T-cell (primary cell): ENCODE data around the gene UBE2D3. TPM values are rescaled to one million over a fixed set of nuclear protein-coding genes. Genes with fewer than 3 reads are reported as not detected.

Source experiments
- ATAC-seq, 4 experiments: fragments of 200-7000 bp in 3 of 4; fragments of 150-1000 bp in 1 of 4; cut with Tn5 transposase; replicated peaks in 1 of 4; 1 replicate in 3 of 4; 2 replicates in 1 of 4; pipeline ENCODE4 v1.10.0; 2021; ENCODE audit warnings: moderate library complexity in 3 of 4, mild to moderate bottlenecking in 2 of 4, moderate number of reproducible peaks in 1 of 4
- CTCF ChIA-PET, 2 donors: fragments of 300-600 bp; sonication (Branson Sonifier 250); formaldehyde crosslinking; loops; one replicate each; lab custom pipeline; 2022; ENCODE audit warnings: antibody characterized with exemption in 2 of 2; lab: Charles Lee
- POLR2A ChIA-PET, 2 donors: fragments of 300-600 bp; sonication (Branson Sonifier 250); formaldehyde crosslinking; loops; one replicate each; lab custom pipeline; 2022; ENCODE audit warnings: antibody characterized with exemption in 2 of 2; lab: Charles Lee
- DNase-seq, 35 experiments: peaks; one replicate each; pipeline versions ENCODE4 v3.0.0 to v3.0.0-alpha.2; 2013 to 2023
- H3K27ac ChIP-seq: one replicate; pipeline ENCODE4 v1.5.1; 2013; ENCODE audit warnings: low read length
- H3K27me3 ChIP-seq, 2 experiments: replicated peaks in 1 of 2; 1 replicate in 1 of 2; 2 replicates in 1 of 2; pipeline versions ENCODE4 v1.6.1 to v1.7.0; 2013; ENCODE audit warnings: low read length in 1 of 2, mixed read lengths in 1 of 2; ENCODE audit not compliant: control insufficient read depth in 2 of 2, insufficient read depth in 2 of 2; ENCODE audit errors: extremely low read depth in 1 of 2
- H3K36me3 ChIP-seq, 2 donors: 1 replicate in 1 of 2; 2 replicates in 1 of 2; pipeline versions ENCODE4 v1.6.1 to v1.7.0; 2013; ENCODE audit warnings: low read length in 1 of 2; ENCODE audit not compliant: control insufficient read depth in 2 of 2, insufficient read depth in 1 of 2; ENCODE audit errors: extremely low read depth in 1 of 2
- H3K4me1 ChIP-seq, 2 experiments: 1 replicate in 1 of 2; 2 replicates in 1 of 2; pipeline versions ENCODE4 v1.6.1 to v1.7.0; 2013; ENCODE audit warnings: low read length in 2 of 2, mixed read lengths in 1 of 2; ENCODE audit not compliant: insufficient read depth in 2 of 2, control insufficient read depth in 1 of 2; ENCODE audit errors: extremely low read depth in 1 of 2
- H3K4me3 ChIP-seq, 2 donors: 1 replicate in 1 of 2; 2 replicates in 1 of 2; pipeline versions ENCODE4 v1.5.1 to v1.7.0; 2013; ENCODE audit warnings: mild to moderate bottlenecking in 2 of 2, low read length in 1 of 2, moderate library complexity in 1 of 2; ENCODE audit not compliant: control insufficient read depth in 1 of 2; ENCODE audit errors: extremely low read depth in 1 of 2
- H3K9me3 ChIP-seq: 2 replicates; pipeline ENCODE4 v1.7.0; 2013
- H3K27ac Mint-ChIP-seq, 2 donors: one replicate each; pipeline ENCODE4 v1.8.0; 2020 to 2021; ENCODE audit warnings: mild to moderate bottlenecking in 2 of 2, mixed read lengths in 2 of 2
- H3K27me3 Mint-ChIP-seq, 2 donors: one replicate each; pipeline ENCODE4 v1.8.0; 2021 to 2022; ENCODE audit warnings: mixed read lengths in 2 of 2
- H3K36me3 Mint-ChIP-seq: one replicate; pipeline ENCODE4 v1.8.0; 2021; ENCODE audit warnings: mixed read lengths
- H3K4me1 Mint-ChIP-seq, 3 donors: one replicate each; pipeline ENCODE4 v1.8.0; 2020 to 2022; ENCODE audit warnings: mixed read lengths in 3 of 3, mild to moderate bottlenecking in 1 of 3
- H3K4me3 Mint-ChIP-seq, 3 donors: one replicate each; pipeline ENCODE4 v1.8.0; 2020 to 2022; ENCODE audit warnings: mild to moderate bottlenecking in 3 of 3, mixed read lengths in 3 of 3, moderate library complexity in 3 of 3
- H3K9me3 Mint-ChIP-seq, 3 donors: one replicate each; pipeline ENCODE4 v1.8.0; 2020 to 2022; ENCODE audit warnings: mixed read lengths in 3 of 3
- WGBS: methylation state at CpG from one replicate; pipeline ENCODE4 v1.1.5; 2013; ENCODE audit warnings: missing lambda C conversion rate; ENCODE audit not compliant: insufficient coverage; 5-methylcytosine and 5-hydroxymethylcytosine counted together
- total RNA-seq, 35 experiments: library from RNA in 6 of 35; stranded (reverse) in 6 of 35; fragments of 120-200 nt in 1 of 35; gene quantifications; one replicate each; pipeline versions ENCODE4 v1.2.1 to v1.2.4 and lab custom pipeline; 2013 to 2026

Gene UBE2D3
- total RNA-seq (100 to 1,000 TPM; 274 to 487 (median 289) TPM), total RNA-seq (lab: John Stamatoyannopoulos, UW) (338 to 865 (median 573) reads per million in 29 experiments)
- total RNA-seq (2013) = 340 TPM

- WGBS = 0% methylated on average over 64 of the region's 73 CpGs
- H3K36me3 Mint-ChIP-seq = peaks cover 12% of the 10 kb centered on the region
- H3K27ac ChIP-seq = peak within 1 kb of the TSS; percentile 99
- CTCF ChIA-PET = interaction anchor here in 1 of 2 donors (0.6 to 2.8 kb wide), 11 partner anchors 10 to 327 kb away, joined by 3 to 36 read pairs (median 4); partner anchors contain the start of genes CISD2, MANBA, SLC9B1 and SLC9B2
- peaks cover 39 to 40% (median 40%) of the 10 kb centered on the region in 3 donors for H3K4me1 Mint-ChIP-seq
- no peak within 1 kb of the TSS for H3K27ac Mint-ChIP-seq
- H3K9me3 ChIP-seq = no peaks in the 10 kb centered on the region
- H3K4me3 Mint-ChIP-seq = no peak within 1 kb of the TSS
- peaks cover 0 to 4% of the 10 kb centered on the region in 2 donors for H3K36me3 ChIP-seq
- H3K4me1 ChIP-seq = peaks cover 7 to 35% of the 10 kb centered on the region in 2 experiments
- peak; percentile 85 to 97 (median 93) for DNase-seq
- H3K27me3 Mint-ChIP-seq = no peaks in the 10 kb centered on the region
- ATAC-seq = peak; percentile 56 to 64 (median 58)
- H3K9me3 Mint-ChIP-seq = no peaks in the 10 kb centered on the region
- H3K27me3 ChIP-seq = no peaks in the 10 kb centered on the region
- H3K4me3 ChIP-seq = peak within 1 kb of the TSS; percentile 93 to 100
- POLR2A ChIA-PET = interaction anchor here (0.6 to 2.8 kb wide), 20 partner anchors 10 to 481 kb away, joined by 3 to 65 read pairs (median 6); partner anchors contain the start of genes CISD2 (in 2 of the 2), MANBA (in 2 of the 2) and SLC39A8 (in 1 of the 2)
Observed at GRCh38 chr4:102826890-102827673, at the start of gene UBE2D3. TSS of gene UBE2D3 (minus strand) at chr4:102827551. CDS start at chr4:102826508, 1,043 bp downstream.

GRCh38 chr4:102871772-102872171 lies 44.4 kb upstream of the UBE2D3 start:
- ChIA-PET CTCF (no interaction called here), POLR2A (interaction anchor here in 1 of 2 donors (1.8 kb wide), 1 partner anchor 44 kb away, joined by 6 read pairs; the partner anchor contains the start of gene UBE2D3)
- H3K9me3 ChIP-seq = no peaks in the 10 kb centered on the region
- H3K4me1 ChIP-seq = peaks cover 14 to 23% of the 10 kb centered on the region in 2 experiments
- peaks cover 31 to 57% (median 53%) of the 10 kb centered on the region in 3 donors for H3K4me1 Mint-ChIP-seq
- H3K4me3 Mint-ChIP-seq = no peak overlapping the region
- no peaks in the 10 kb centered on the region for H3K27me3 ChIP-seq
- H3K9me3 Mint-ChIP-seq = no peaks in the 10 kb centered on the region
- no peaks in the 10 kb centered on the region for H3K27me3 Mint-ChIP-seq
- WGBS = no CpG with 5 or more reads among the region's 2 CpGs
- peak overlapping the region in 1 of 2 donors; percentile 9 for H3K27ac Mint-ChIP-seq
- H3K4me3 ChIP-seq = no peak overlapping the region
- DNase-seq (no peak), ATAC-seq (no peak)
- no peak overlapping the region for H3K27ac ChIP-seq
- H3K36me3 Mint-ChIP-seq = peaks cover 37% of the 10 kb centered on the region
- peaks cover 0 to 14% of the 10 kb centered on the region in 2 donors for H3K36me3 ChIP-seq

GRCh38 chr4:102869569-102870197 lies 42.3 kb upstream of the UBE2D3 start:
- peak in 2 of 4 experiments; percentile 21 to 34 for ATAC-seq
- Mint-ChIP-seq H3K36me3 (peaks cover 17% of the 10 kb centered on the region), H3K27me3 (no peaks in the 10 kb centered on the region), H3K27ac (peak overlapping the region; percentile 98 to 99), H3K4me1 (peaks cover 52 to 68% (median 67%) of the 10 kb centered on the region in 3 donors), H3K9me3 (no peaks in the 10 kb centered on the region), H3K4me3 (peak overlapping the region; percentile 91 to 98 (median 96))
- peaks cover 14 to 37% of the 10 kb centered on the region in 2 experiments for H3K4me1 ChIP-seq
- no peaks in the 10 kb centered on the region for H3K27me3 ChIP-seq
- peak overlapping the region; percentile 93 for H3K27ac ChIP-seq
- H3K4me3 ChIP-seq = peak overlapping the region; percentile 85 to 87
- ChIA-PET POLR2A (interaction anchor here (0.6 to 3.5 kb wide), 11 partner anchors 8 to 439 kb away, joined by 3 to 65 read pairs (median 7); partner anchors contain the start of genes UBE2D3 (in 2 of the 2) and MANBA (in 1 of the 2)), CTCF (interaction anchor here in 1 of 2 donors (0.7 to 3.2 kb wide), 8 partner anchors 14 to 439 kb away, joined by 3 to 36 read pairs (median 4); partner anchors contain the start of genes MANBA, SLC9B2 and UBE2D3)
- WGBS = 4% methylated on average over 2 of the region's 19 CpGs
- H3K9me3 ChIP-seq = no peaks in the 10 kb centered on the region
- DNase-seq = peak in 2 of 35 experiments; percentile 3 to 29
- peaks cover 0 to 1% of the 10 kb centered on the region in 2 donors for H3K36me3 ChIP-seq

- H3K4me1 Mint-ChIP-seq = peaks cover 56 to 70% (median 70%) of the 10 kb centered on the region in 3 donors
- ATAC-seq (peak; percentile 86 to 89 (median 86)), DNase-seq (peak; percentile 81 to 95 (median 90))
- Histone ChIP-seq H3K4me3 (peak within 1 kb of the TSS; percentile 85 to 87), H3K27me3 (no peaks in the 10 kb centered on the region), H3K27ac (peak within 1 kb of the TSS; percentile 93), H3K4me1 (peaks cover 14 to 39% of the 10 kb centered on the region in 2 experiments), H3K36me3 (no peaks in the 10 kb centered on the region), H3K9me3 (no peaks in the 10 kb centered on the region)
- H3K27me3 Mint-ChIP-seq = no peaks in the 10 kb centered on the region
- H3K4me3 Mint-ChIP-seq = peak within 1 kb of the TSS; percentile 91 to 98 (median 96)
- H3K9me3 Mint-ChIP-seq = no peaks in the 10 kb centered on the region
- ChIA-PET CTCF (interaction anchor here in 1 of 2 donors (0.7 to 3.2 kb wide), 8 partner anchors 15 to 438 kb away, joined by 3 to 36 read pairs (median 4); partner anchors contain the start of genes MANBA, SLC9B2 and UBE2D3), POLR2A (interaction anchor here (0.6 to 3.5 kb wide), 13 partner anchors 9 to 438 kb away, joined by 3 to 65 read pairs (median 5); partner anchors contain the start of genes MANBA (in 2 of the 2) and UBE2D3 (in 2 of the 2))
- H3K36me3 Mint-ChIP-seq = peaks cover 11% of the 10 kb centered on the region
- peak within 1 kb of the TSS; percentile 98 to 99 for H3K27ac Mint-ChIP-seq
- WGBS = under 1% methylated on average over 64 of the region's 71 CpGs
Observed at GRCh38 chr4:102868781-102869568, 41.6 kb upstream of the UBE2D3 start, which contains the start of gene CISD2. TSS of gene CISD2 (plus strand) at chr4:102868992. CDS start at chr4:102869085, 93 bp downstream.

- peaks cover 14 to 39% of the 10 kb centered on the region in 2 experiments for H3K4me1 ChIP-seq
Observed at GRCh38 chr4:102868153-102868780, 40.9 kb upstream of the UBE2D3 start.

More at GRCh38 chr4:102868153-102868780, 40.9 kb upstream of the UBE2D3 start:
- H3K4me3 Mint-ChIP-seq = peak overlapping the region; percentile 91 to 98 (median 96)
- H3K27ac ChIP-seq = peak overlapping the region; percentile 93
- no peaks in the 10 kb centered on the region for H3K27me3 Mint-ChIP-seq
- ChIA-PET POLR2A (interaction anchor here (0.6 to 3.5 kb wide), 6 partner anchors 41 to 444 kb away, joined by 3 to 65 read pairs (median 6); partner anchors contain the start of genes MANBA (in 1 of the 2) and UBE2D3 (in 1 of the 2)), CTCF (interaction anchor here (0.6 to 3.2 kb wide), 6 partner anchors 27 to 437 kb away, joined by 3 to 36 read pairs (median 6); partner anchors contain the start of genes MANBA (in 1 of the 2) and UBE2D3 (in 1 of the 2))
- WGBS = 7% methylated on average over 13 of the region's 23 CpGs
- no peaks in the 10 kb centered on the region for H3K27me3 ChIP-seq
- H3K9me3 ChIP-seq = no peaks in the 10 kb centered on the region
- peaks cover 55 to 69% (median 67%) of the 10 kb centered on the region in 3 donors for H3K4me1 Mint-ChIP-seq
- H3K36me3 Mint-ChIP-seq = peaks cover 6% of the 10 kb centered on the region
- DNase-seq (peak in 10 of 35 experiments; percentile 0 to 15 (median 2)), ATAC-seq (peak in 2 of 4 experiments; percentile 36 to 45)
- no peaks in the 10 kb centered on the region for H3K9me3 Mint-ChIP-seq
- H3K4me3 ChIP-seq = peak overlapping the region; percentile 85 to 87
- peak overlapping the region; percentile 95 to 96 for H3K27ac Mint-ChIP-seq
- no peaks in the 10 kb centered on the region for H3K36me3 ChIP-seq
